Measurements from ENCODE around the gene GPS1.

Gene GPS1

DNA sequence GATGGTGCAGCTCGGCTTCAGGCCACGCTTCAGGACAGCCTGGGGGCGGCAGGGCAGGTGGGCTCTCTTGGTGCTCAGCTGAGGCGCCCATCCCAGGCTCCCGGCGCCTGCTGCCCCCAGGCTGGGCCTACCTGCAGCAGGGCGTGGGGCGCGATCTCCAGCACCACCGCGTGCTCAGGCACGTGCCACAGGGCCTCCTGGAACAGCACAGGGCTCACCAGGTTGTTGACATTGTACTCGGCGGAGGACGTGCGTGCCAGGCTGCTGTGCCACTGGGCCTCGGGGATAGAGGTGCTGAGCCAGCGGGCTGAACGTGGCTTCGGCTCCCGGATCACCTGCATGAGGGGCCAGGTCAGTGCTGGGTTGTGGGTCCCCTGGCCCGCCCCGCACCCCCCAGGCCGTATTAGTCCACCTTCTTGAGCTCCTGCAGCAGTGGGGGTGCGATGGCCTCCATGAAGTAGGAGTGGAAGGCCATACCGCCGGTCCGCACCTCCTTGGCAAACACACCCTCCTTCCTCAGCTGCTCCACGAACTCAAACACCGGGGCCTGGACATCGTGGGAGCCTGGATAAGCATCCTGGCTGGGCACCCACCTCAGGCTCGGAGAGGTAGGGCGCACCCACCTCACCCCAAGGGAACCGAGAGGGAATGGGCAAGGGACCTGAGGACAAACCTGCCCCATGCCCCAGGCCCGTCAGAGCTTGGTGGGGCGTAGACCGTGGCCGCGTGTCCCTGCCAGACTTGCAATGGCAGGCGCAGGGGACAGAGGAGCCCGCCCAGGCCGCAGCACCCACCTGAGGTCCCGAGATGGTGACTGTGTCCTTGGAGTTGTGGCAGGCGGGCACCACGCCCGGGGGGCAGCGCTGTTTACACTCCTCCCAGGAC is 37.4 kb downstream of the GPS1 start:
- Histone ChIP-seq H3K4me3 (ENCODE audit: extremely low read depth, insufficient read depth, low read length, poor library complexity, severe bottlenecking) (no peak overlapping the region), H3K4me1 (ENCODE audit: control insufficient read depth, insufficient read depth, low read length, poor library complexity, severe bottlenecking) (no peaks in the 10 kb centered on the region), H3K27ac (ENCODE audit: low read depth, low read length, severe bottlenecking) (no peak overlapping the region), H3K36me3 (ENCODE audit: control insufficient read depth, insufficient read depth, low read length) (peaks cover 98% of the 10 kb centered on the region), H3K9me3 (ENCODE audit: control insufficient read depth, low read length) (no peaks in the 10 kb centered on the region)
- WGBS, 2 experiments (ENCODE audit: insufficient coverage in 2 of 2), result 96 to 98% methylated on average over 39 to 41 of the region's 47 CpGs

DNA sequence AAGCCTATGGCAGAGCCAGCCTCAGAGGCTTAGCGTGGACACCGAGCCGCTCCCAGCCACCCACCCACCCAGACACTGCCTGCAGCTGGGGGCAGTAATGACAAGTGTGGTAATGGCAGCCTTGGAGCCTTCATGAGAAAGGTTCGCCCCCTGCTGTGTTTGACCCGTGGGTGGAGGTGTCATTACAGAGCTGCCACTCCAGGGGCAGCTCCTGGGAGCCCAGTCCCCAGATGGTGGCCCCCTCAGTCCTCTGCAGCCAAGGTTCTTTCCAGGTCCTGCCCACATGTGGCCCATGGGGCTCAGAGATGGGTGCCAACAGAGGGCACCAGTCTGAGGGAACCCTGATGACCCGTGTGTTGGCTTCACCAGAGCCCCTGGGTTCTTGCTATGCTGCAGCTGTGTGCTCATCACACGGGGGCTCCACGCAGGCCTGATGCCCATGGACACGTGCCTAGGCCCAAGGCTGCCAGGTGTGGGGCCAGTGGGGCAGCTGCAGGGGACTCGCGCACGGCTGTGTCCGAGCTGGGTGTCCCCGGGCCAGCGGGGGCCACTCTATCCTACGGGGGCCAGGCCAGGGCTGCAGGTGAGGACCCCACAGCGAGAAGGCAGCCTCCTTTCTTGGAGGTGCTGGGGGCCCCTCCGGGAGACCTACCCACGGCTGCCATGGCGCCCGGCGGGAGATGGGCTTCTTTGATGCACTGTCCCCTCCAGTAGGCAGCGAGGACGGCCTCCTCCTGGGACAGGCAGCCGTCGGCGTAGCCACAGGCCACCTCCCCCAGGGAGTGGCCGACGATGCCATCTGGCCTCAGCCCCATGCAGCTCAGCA is 38.2 kb downstream of the GPS1 start:
- no peak overlapping the region for H3K27ac ChIP-seq (ENCODE audit: low read depth, low read length, severe bottlenecking)
- H3K4me1 ChIP-seq (ENCODE audit: control insufficient read depth, insufficient read depth, low read length, poor library complexity, severe bottlenecking), result peaks cover under 1% of the 10 kb centered on the region
- WGBS, 2 experiments (ENCODE audit: insufficient coverage in 2 of 2), result 94 to 95% methylated on average over 23 to 28 of the region's 29 CpGs
- H3K4me3 ChIP-seq (ENCODE audit: extremely low read depth, insufficient read depth, low read length, poor library complexity, severe bottlenecking), result no peak overlapping the region
- H3K9me3 ChIP-seq (ENCODE audit: control insufficient read depth, low read length), result no peaks in the 10 kb centered on the region
- H3K36me3 ChIP-seq (ENCODE audit: control insufficient read depth, insufficient read depth, low read length), result peaks cover 94% of the 10 kb centered on the region

- peaks cover 94% of the 10 kb centered on the region for H3K36me3 ChIP-seq (ENCODE audit: control insufficient read depth, insufficient read depth, low read length)
- 95 to 96% methylated on average over 24 to 28 of the region's 29 CpGs for WGBS, 2 experiments (ENCODE audit: insufficient coverage in 2 of 2)
- H3K27ac ChIP-seq (ENCODE audit: low read depth, low read length, severe bottlenecking), result no peak overlapping the region
- H3K4me3 ChIP-seq (ENCODE audit: extremely low read depth, insufficient read depth, low read length, poor library complexity, severe bottlenecking), result no peak overlapping the region
- H3K4me1 ChIP-seq (ENCODE audit: control insufficient read depth, insufficient read depth, low read length, poor library complexity, severe bottlenecking), result peaks cover 9% of the 10 kb centered on the region
- H3K9me3 ChIP-seq (ENCODE audit: control insufficient read depth, low read length), result no peaks in the 10 kb centered on the region
These were observed 39.0 kb downstream of the GPS1 start for GRCh38 chr17:82090549-82091263.

DNA sequence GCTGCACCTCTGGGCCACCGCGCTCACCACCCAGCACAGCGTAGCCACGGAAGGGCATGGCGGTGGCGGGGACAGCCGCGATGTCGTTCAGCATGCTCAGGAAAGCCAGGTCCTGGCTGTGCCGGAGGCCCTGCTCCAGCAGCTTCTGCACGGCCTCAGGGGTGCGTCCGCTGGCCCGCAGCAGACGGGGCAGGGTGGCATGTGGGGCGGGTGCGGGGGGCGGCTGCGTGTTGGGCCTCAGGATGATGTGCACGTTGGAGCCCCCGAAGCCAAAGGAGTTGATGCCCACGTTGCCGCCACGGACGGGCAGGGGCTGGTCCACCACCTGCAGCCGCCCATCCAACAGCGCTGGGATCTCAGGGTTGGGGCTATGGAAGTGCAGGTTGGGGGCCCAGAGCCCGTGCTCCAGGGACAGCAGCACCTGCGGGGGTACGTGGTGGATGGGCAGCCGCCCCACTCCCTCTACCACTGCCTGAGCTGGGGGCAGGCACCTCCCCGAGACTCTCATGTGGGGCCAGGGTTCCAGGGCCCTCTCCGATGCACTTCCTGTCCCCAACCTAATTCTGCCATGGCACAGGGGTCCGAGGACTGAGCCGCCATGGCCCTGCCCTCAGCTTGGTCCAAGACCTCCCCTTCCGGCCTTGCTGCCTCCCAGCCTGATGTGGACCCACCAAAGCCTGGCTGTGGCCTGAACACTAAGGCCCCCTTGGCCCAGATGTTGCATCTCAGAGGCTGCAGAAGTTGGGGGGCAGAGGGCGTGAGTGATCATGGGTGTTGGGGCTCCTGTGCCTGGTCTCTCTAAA is 39.8 kb downstream of the GPS1 start:
- WGBS, 2 experiments (ENCODE audit: insufficient coverage in 2 of 2), result 98% methylated on average over 35 to 37 of the region's 37 CpGs
- Histone ChIP-seq H3K9me3 (ENCODE audit: control insufficient read depth, low read length) (no peaks in the 10 kb centered on the region), H3K4me3 (ENCODE audit: extremely low read depth, insufficient read depth, low read length, poor library complexity, severe bottlenecking) (no peak overlapping the region), H3K4me1 (ENCODE audit: control insufficient read depth, insufficient read depth, low read length, poor library complexity, severe bottlenecking) (peaks cover 10% of the 10 kb centered on the region), H3K27ac (ENCODE audit: low read depth, low read length, severe bottlenecking) (no peak overlapping the region), H3K36me3 (ENCODE audit: control insufficient read depth, insufficient read depth, low read length) (peaks cover 94% of the 10 kb centered on the region)

DNA sequence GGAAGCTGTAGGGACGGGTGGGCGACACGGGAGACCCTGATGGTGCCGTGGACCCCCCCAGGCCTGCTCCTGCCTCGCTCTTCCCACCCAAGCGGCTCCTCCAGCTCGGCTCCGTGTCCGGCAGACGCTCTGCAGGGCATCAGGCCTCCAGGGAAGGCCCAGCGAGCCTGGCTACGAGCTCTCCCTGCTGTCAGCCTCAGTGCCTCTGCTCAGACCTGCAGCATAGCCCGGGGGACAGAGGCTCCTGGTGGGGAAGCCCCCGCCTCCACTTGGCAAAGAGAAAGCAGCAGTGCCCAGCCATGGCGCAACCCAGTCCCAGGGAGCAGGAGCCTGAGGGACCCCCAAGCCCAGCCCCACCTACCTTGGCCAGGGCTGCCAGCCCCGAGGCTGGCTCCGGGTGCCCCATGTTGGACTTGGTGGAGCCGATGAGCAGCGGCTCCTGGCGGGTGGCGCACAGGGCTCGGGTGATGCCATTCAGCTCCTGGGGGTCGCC is 40.4 kb downstream of the GPS1 start:
- Histone ChIP-seq H3K4me1 (ENCODE audit: control insufficient read depth, insufficient read depth, low read length, poor library complexity, severe bottlenecking) (peaks cover 10% of the 10 kb centered on the region), H3K4me3 (ENCODE audit: extremely low read depth, insufficient read depth, low read length, poor library complexity, severe bottlenecking) (no peak overlapping the region), H3K36me3 (ENCODE audit: control insufficient read depth, insufficient read depth, low read length) (peaks cover 94% of the 10 kb centered on the region), H3K9me3 (ENCODE audit: control insufficient read depth, low read length) (no peaks in the 10 kb centered on the region), H3K27ac (ENCODE audit: low read depth, low read length, severe bottlenecking) (no peak overlapping the region)
- WGBS, 2 experiments (ENCODE audit: insufficient coverage in 2 of 2), result 95 to 97% methylated on average over 15 to 20 of the region's 23 CpGs

- Histone ChIP-seq H3K4me3 (ENCODE audit: extremely low read depth, insufficient read depth, low read length, poor library complexity, severe bottlenecking) (no peak overlapping the region), H3K9me3 (ENCODE audit: control insufficient read depth, low read length) (no peaks in the 10 kb centered on the region), H3K4me1 (ENCODE audit: control insufficient read depth, insufficient read depth, low read length, poor library complexity, severe bottlenecking) (peaks cover 10% of the 10 kb centered on the region), H3K36me3 (ENCODE audit: control insufficient read depth, insufficient read depth, low read length) (peaks cover 89% of the 10 kb centered on the region), H3K27ac (ENCODE audit: low read depth, low read length, severe bottlenecking) (no peak overlapping the region)
- WGBS, 2 experiments (ENCODE audit: insufficient coverage in 2 of 2), result 93 to 98% methylated on average over 14 to 17 of the region's 20 CpGs
These were observed 40.9 kb downstream of the GPS1 start for GRCh38 chr17:82092628-82092994.

GRCh38 chr17:82092995-82093751 is 41.5 kb downstream of the GPS1 start:
- peaks cover 10% of the 10 kb centered on the region for H3K4me1 ChIP-seq (ENCODE audit: control insufficient read depth, insufficient read depth, low read length, poor library complexity, severe bottlenecking)
- H3K36me3 ChIP-seq (ENCODE audit: control insufficient read depth, insufficient read depth, low read length), result peaks cover 84% of the 10 kb centered on the region
- 97 to 99% methylated on average over 37 to 38 of the region's 40 CpGs for WGBS, 2 experiments (ENCODE audit: insufficient coverage in 2 of 2)

GRCh38 chr17:82094931-82095776 is 43.5 kb downstream of the GPS1 start:
- Histone ChIP-seq H3K4me3 (ENCODE audit: extremely low read depth, insufficient read depth, low read length, poor library complexity, severe bottlenecking) (peak overlapping the region; percentile 83), H3K4me1 (ENCODE audit: control insufficient read depth, insufficient read depth, low read length, poor library complexity, severe bottlenecking) (peaks cover 21% of the 10 kb centered on the region), H3K9me3 (ENCODE audit: control insufficient read depth, low read length) (no peaks in the 10 kb centered on the region), H3K27ac (ENCODE audit: low read depth, low read length, severe bottlenecking) (no peak overlapping the region), H3K36me3 (ENCODE audit: control insufficient read depth, insufficient read depth, low read length) (peaks cover 64% of the 10 kb centered on the region)
- 90 to 94% methylated on average over 32 to 35 of the region's 37 CpGs for WGBS, 2 experiments (ENCODE audit: insufficient coverage in 2 of 2)

More at GRCh38 chr17:82092995-82093751, 41.5 kb downstream of the GPS1 start:
- H3K9me3 ChIP-seq (ENCODE audit: control insufficient read depth, low read length), result no peaks in the 10 kb centered on the region
- no peak overlapping the region for H3K4me3 ChIP-seq (ENCODE audit: extremely low read depth, insufficient read depth, low read length, poor library complexity, severe bottlenecking)
- H3K27ac ChIP-seq (ENCODE audit: low read depth, low read length, severe bottlenecking), result no peak overlapping the region
